Subcutaneous abdominal adipose tissue (tissue), 5 donors: Measurements from ENCODE around the gene RB1.

ENCODE experiments used
- H3K27ac ChIP-seq: one replicate; pipeline ENCODE4 v1.7.0; 2013; ENCODE audit warnings: low read depth, mild to moderate bottlenecking, inconsistent platforms, low read length, moderate library complexity
- H3K27me3 ChIP-seq, 5 donors: one replicate each; pipeline ENCODE4 v1.7.0; 2013; ENCODE audit warnings: low read length in 5 of 5, inconsistent platforms in 1 of 5; ENCODE audit not compliant: control insufficient read depth in 5 of 5, insufficient read depth in 4 of 5
- H3K36me3 ChIP-seq, 5 donors: one replicate each; pipeline ENCODE4 v1.7.0; 2013; ENCODE audit warnings: low read length in 5 of 5; ENCODE audit not compliant: control insufficient read depth in 5 of 5, insufficient read depth in 5 of 5
- H3K4me1 ChIP-seq, 5 donors: one replicate each; pipeline ENCODE4 v1.7.0; 2013; ENCODE audit warnings: low read length in 5 of 5, mild to moderate bottlenecking in 3 of 5, moderate library complexity in 1 of 5; ENCODE audit not compliant: control insufficient read depth in 5 of 5, insufficient read depth in 5 of 5
- H3K4me3 ChIP-seq, 5 donors: one replicate each; pipeline ENCODE4 v1.7.0; 2013; ENCODE audit warnings: low read length in 5 of 5, low read depth in 1 of 5
- H3K9ac ChIP-seq, 5 donors: one replicate each; pipeline ENCODE4 v1.7.0; 2013; ENCODE audit warnings: low read length in 5 of 5, mild to moderate bottlenecking in 4 of 5, moderate library complexity in 3 of 5
- H3K9me3 ChIP-seq, 5 donors: one replicate each; pipeline ENCODE4 v1.7.0; 2013; ENCODE audit warnings: low read length in 5 of 5; ENCODE audit not compliant: control insufficient read depth in 5 of 5
- donor health status: healthy.
- donor health status: healthy.
- donor health status: healthy.
- donor health status: healthy.
- donor health status: healthy.

Gene RB1

DNA sequence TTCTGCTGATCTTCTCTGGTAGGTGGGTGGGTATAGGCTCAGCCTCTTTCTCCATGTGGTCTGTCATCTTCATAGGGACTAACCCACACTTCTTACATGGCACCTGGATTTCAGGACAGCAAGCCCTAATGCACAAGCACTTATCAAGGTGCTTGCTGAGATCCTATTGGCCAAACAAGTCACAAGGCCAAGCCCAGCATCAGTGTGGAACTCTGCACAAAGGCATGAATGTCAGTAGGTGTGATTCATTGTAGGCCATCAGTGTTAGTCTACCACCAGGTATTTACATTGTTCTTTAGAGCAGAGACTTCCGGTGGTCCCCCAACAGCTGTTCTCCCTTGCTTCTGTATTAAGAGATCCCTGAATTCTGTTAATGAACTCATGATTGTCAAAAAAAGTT, 8.3 kb upstream of the RB1 start:
- Histone ChIP-seq H3K9me3 (no peaks in the 10 kb centered on the region), H3K4me1 (peaks cover 0 to 25% (median 13%) of the 10 kb centered on the region in 5 donors), H3K4me3 (no peak overlapping the region), H3K36me3 (no peaks in the 10 kb centered on the region), H3K27ac (no peak overlapping the region), H3K27me3 (no peaks in the 10 kb centered on the region), H3K9ac (no peak overlapping the region)

DNA sequence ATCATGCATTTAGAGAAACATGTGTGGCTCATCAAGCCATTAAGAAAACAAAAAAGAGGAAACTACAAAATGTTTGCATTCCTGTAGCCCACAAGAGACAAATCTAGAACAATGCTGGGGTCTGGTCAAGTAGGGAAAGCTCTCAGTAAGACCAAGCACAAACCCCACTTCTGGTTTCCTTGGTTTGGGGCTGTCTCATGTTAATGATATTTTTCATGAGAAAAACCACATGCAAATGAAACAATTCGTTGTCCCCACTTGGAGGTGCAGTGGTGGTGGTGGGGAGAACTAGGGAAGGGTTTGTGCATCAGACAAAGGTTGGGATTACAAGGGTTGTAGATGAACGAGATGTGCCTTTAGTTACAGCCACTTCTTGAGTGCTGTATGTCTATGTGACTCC, 7.0 kb upstream of the RB1 start:
- Histone ChIP-seq H3K4me1 (peaks cover 0 to 20% (median 10%) of the 10 kb centered on the region in 5 donors), H3K4me3 (no peak overlapping the region), H3K27ac (no peak overlapping the region), H3K27me3 (no peaks in the 10 kb centered on the region), H3K9me3 (no peaks in the 10 kb centered on the region), H3K9ac (no peak overlapping the region), H3K36me3 (no peaks in the 10 kb centered on the region)

DNA sequence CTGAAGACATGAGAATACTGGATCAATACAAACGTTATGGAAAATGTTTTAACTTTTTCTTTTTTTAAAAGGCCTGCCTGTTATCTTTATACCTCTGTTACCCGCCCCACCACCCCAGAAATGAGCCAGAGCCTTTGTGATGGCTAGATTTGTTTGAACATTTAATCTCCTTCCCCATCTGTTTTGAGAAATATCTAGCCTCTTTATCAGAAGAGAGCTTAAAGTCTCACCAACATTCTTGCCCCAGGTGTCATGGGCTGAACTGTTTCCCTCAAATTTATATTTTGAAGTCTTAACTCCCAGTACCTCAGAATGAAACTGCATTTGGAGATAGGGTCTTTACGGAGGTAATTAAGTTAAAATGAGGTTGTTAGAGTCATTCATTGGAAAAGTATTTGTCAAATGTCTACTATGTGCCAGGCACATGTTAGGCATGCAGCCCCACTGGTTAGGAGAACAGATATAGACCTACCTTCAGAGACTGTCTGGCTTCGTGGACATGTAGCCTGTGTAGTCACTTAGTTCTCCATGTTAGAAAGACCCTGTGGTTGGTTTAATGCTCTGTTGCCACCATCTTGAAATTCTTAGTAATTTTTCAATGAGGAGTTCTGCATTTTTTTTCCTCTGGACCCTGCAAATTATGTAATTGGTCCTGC, 6.3 kb upstream of the RB1 start:
- no peak overlapping the region for H3K9ac ChIP-seq
- no peaks in the 10 kb centered on the region for H3K27me3 ChIP-seq
- peaks cover 0 to 13% (median 4%) of the 10 kb centered on the region in 5 donors for H3K4me1 ChIP-seq
- H3K27ac ChIP-seq, result no peak overlapping the region
- H3K9me3 ChIP-seq, result no peaks in the 10 kb centered on the region
- no peaks in the 10 kb centered on the region for H3K36me3 ChIP-seq
- no peak overlapping the region for H3K4me3 ChIP-seq

DNA sequence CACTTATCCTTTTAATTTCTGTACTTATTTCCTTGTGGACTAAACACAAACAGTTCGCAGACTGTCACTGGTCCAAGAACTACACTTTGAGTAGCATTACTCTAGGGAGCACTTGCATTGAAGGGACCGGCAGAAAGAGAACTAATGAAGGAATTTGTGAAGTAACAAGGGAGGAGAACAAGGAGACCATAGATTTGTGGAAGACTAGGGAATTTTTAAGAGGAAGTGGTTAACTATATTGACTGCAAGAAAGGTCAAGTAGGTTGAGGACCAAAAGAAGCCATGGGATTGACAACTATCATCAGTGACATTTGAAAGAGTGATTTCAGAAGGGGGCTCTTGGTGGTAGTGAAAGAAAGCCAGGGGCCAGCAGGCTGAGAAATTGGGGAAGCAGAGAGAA, 4.0 kb upstream of the RB1 start:
- Histone ChIP-seq H3K9ac (no peak overlapping the region), H3K9me3 (no peaks in the 10 kb centered on the region), H3K27ac (no peak overlapping the region), H3K4me1 (peaks cover 0 to 11% (median 5%) of the 10 kb centered on the region in 5 donors), H3K36me3 (no peaks in the 10 kb centered on the region), H3K27me3 (no peaks in the 10 kb centered on the region), H3K4me3 (no peak overlapping the region)

DNA sequence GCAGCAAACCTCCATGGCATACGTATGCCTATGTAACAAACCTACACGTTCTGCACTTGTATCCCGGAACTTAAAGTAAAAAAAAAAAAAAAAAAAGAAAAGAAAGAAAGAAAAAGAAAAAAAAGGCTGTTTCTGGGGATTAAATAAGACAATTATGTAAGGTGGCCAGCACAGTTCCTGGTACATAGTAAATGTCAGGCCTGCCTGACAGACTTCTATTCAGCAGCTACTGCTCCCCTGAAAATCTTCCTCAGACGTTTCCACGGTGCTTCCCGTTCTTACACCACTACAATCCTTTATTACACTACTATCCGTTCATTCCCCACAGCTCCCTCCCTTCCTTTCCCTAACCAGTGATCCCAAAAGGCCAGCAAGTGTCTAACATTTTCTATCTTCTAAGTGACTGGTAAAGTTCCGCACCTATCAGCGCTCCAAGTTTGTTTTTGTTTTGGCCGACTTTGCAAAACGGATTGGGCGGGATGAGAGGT, 636 bp upstream of the RB1 start:
- peak overlapping the region; percentile 80 to 95 (median 88) for H3K4me3 ChIP-seq
- no peaks in the 10 kb centered on the region for H3K36me3 ChIP-seq
- no peaks in the 10 kb centered on the region for H3K9me3 ChIP-seq
- H3K9ac ChIP-seq, result peak overlapping the region; percentile 85 to 99 (median 96)
- H3K27ac ChIP-seq, result peak overlapping the region; percentile 99
- peaks cover 0 to 29% (median 23%) of the 10 kb centered on the region in 5 donors for H3K4me1 ChIP-seq
- no peaks in the 10 kb centered on the region for H3K27me3 ChIP-seq

DNA sequence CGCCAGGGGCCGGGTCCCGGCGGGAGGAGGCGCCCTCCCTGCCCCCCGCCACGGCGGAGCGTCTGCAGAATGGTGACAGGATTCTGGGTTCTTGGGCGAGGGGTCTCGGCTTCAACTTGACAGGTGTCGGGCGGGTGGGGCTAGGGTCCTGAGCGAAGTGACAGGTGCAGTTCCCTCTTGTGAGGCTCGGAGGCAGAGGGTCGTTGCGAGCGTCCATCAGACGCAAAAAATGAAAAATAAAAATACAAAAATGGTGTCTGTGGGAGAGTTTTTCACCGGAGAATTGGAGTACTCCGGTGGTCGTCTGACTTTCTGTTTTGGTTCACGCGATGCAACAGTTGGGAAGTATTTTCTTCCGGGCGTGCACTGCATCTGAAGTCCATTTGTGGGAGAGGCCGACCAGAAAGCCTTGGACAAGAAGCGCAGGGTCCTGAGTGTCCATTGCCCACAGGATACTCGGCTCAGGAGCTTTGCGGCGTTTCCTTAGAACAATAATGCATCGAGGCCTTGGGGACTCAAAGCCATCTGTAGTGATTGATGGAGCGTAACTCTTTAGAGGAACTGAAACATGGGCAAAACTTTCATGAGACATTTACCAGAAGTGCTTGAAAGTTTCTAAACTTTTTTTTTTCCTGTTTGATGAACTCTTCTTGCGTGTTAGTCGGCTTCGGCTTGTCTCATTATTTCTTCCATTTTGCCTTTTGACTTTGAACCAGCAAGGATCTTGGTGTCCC, 759 bp downstream of the RB1 start:
- Histone ChIP-seq H3K27ac (peak overlapping the region; percentile 99), H3K9me3 (no peaks in the 10 kb centered on the region), H3K36me3 (no peaks in the 10 kb centered on the region), H3K4me3 (peak overlapping the region; percentile 80 to 97 (median 88)), H3K27me3 (no peaks in the 10 kb centered on the region), H3K4me1 (peaks cover 0 to 32% (median 23%) of the 10 kb centered on the region in 5 donors), H3K9ac (peak overlapping the region; percentile 89 to 99 (median 96))

DNA sequence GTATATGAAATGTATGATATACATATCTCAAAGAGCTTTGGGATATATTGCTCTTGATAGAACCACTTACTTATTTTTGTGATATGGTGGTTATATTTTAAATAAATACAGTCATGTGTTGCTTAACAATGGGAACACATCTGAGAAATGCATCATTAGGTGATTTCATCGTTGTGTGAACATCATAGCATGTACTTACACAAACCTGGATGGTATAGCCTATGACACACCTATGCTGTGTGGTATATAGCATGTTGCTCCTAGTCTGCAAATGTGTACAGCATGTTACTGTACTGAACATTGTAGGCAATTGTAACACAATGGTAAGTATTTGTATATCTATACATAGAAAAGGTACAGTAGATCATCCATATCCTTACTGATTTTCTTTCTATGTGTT, 7.7 kb downstream of the RB1 start:
- Histone ChIP-seq H3K4me3 (no peak overlapping the region), H3K9ac (no peak overlapping the region), H3K27ac (no peak overlapping the region), H3K27me3 (no peaks in the 10 kb centered on the region), H3K9me3 (peaks cover 0 to 4% (median 0%) of the 10 kb centered on the region in 5 donors), H3K36me3 (peaks cover 0 to 10% (median 4%) of the 10 kb centered on the region in 5 donors), H3K4me1 (peaks cover 0 to 7% (median 5%) of the 10 kb centered on the region in 5 donors)

DNA sequence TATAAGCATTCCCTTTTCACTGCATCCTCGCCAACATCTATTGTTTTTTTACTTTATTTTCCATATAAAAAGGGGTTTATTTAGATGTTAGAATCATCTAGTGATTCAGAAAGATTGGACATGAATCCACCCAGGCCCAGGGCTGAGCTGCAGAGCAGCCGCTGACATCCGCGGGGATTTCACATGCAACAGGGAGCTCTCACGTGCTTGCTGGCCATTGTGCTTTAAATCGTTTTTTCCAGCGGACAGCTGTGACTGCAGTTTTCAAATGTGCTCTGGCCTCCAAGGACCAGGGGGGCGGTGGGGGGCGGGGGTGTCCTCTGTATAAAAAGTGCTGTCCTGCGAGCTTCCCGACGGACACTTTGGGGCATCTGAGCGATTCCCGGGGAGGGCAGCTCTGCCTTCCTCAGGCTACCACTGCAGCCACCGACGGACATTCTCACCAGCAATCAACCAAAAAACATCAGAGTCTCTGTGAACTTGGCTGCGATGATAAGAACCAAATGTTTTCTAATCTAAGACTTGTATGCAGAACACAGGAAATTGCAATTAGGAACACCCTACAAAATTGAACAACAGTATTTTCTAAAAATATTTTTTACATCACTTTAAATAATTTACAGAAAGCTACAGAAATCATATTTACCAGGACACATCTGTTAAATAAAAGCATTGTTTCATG, 12.6 kb downstream of the RB1 start:
- H3K9me3 ChIP-seq, result peaks cover 0 to 4% (median 0%) of the 10 kb centered on the region in 5 donors
- H3K4me3 ChIP-seq, result no peak overlapping the region
- peaks cover 5 to 30% (median 11%) of the 10 kb centered on the region in 5 donors for H3K36me3 ChIP-seq
- H3K9ac ChIP-seq, result no peak overlapping the region
- H3K27me3 ChIP-seq, result no peaks in the 10 kb centered on the region
- no peak overlapping the region for H3K27ac ChIP-seq
- peaks cover 0 to 36% (median 17%) of the 10 kb centered on the region in 5 donors for H3K4me1 ChIP-seq

DNA sequence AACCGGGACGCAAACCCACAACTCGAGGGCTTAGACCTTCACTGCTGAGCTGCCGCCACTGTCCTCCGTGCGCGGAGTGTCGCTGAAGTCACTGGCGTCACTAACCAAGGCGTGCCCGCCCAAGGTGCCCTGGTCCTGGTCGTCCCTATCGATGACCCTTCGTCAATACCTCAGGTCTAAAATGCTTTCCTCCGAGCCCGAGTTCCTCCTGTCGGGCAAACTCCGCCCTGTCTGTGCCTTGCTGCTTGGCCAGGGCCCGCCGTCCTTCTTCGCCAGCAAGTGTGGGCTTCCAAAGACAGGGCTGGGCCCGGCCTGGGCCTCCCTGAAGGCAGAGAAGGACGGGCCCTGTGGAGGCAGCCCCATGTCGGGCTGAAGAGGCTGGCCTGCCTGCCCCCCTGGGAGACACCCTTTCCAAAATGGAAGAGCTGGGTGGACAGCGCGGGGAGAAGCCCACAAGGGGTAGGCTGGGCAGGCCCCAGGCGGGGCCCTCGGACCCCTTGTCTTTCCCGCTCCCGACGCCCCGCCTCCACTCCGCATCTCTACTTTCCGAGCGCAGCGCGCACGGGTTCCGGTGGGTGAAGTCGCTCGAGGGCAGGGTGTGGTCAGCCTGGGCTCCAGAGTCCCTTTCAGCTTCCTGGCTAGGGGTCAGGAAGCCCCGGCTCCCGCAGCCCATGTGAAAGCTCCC, 13.4 kb downstream of the RB1 start:
- peaks cover 0 to 36% (median 17%) of the 10 kb centered on the region in 5 donors for H3K4me1 ChIP-seq
- H3K4me3 ChIP-seq, result peak overlapping the region in 3 of 5 donors; percentile 17 to 66 (median 59)
- H3K36me3 ChIP-seq, result peaks cover 5 to 30% (median 11%) of the 10 kb centered on the region in 5 donors
- H3K27me3 ChIP-seq, result no peaks in the 10 kb centered on the region
- H3K9me3 ChIP-seq, result peaks cover 0 to 4% (median 4%) of the 10 kb centered on the region in 5 donors
- H3K27ac ChIP-seq, result no peak overlapping the region
- no peak overlapping the region for H3K9ac ChIP-seq
